CD4-positive, alpha-beta memory T cell (primary cell): Measurements from ENCODE around the gene MRPL55. TPM values are rescaled to one million over a fixed set of nuclear protein-coding genes. Genes with fewer than 3 reads are reported as not detected.
A peak's percentile ranks its signal among the peaks of the same experiment; 100 is the strongest.

Source experiments
- CTCF ChIA-PET: fragments of 350-600 bp; sonication (Branson Sonifier 250); formaldehyde crosslinking; loops from one replicate; lab custom pipeline; 2021; ENCODE audit warnings: inconsistent platforms; ENCODE audit not compliant: partially characterized antibody; lab: Charles Lee
- POLR2A ChIA-PET: fragments of 350-600 bp; sonication (Branson Sonifier 250); formaldehyde crosslinking; loops from one replicate; lab custom pipeline; 2021; ENCODE audit not compliant: partially characterized antibody; lab: Charles Lee
- DNase-seq, 5 donors: peaks; one replicate each; pipeline versions ENCODE4 v3.0.0 to v3.0.0-alpha.2; 2020 to 2022; ENCODE audit warnings: mixed read lengths in 1 of 5
- H3K27ac ChIP-seq: one replicate; pipeline ENCODE4 v1.7.0; 2013; ENCODE audit warnings: low read depth, low read length
- H3K27me3 ChIP-seq: 2 replicates; pipeline ENCODE4 v1.7.0; 2013; ENCODE audit warnings: mild to moderate bottlenecking, low read length, moderate library complexity; ENCODE audit not compliant: insufficient read depth
- H3K36me3 ChIP-seq: 2 replicates; pipeline ENCODE4 v1.7.0; 2013; ENCODE audit warnings: mild to moderate bottlenecking, low read length, moderate library complexity; ENCODE audit not compliant: insufficient read depth
- H3K4me1 ChIP-seq: 2 replicates; pipeline ENCODE4 v1.7.0; 2013; ENCODE audit warnings: mild to moderate bottlenecking, low read length, moderate library complexity; ENCODE audit not compliant: insufficient read depth
- H3K4me3 ChIP-seq, 2 donors: one replicate each; pipeline ENCODE4 v1.7.0; 2013; ENCODE audit warnings: low read length in 2 of 2, mild to moderate bottlenecking in 1 of 2
- H3K9me3 ChIP-seq, 2 donors: one replicate each; pipeline ENCODE4 v1.7.0; 2013; ENCODE audit warnings: low read length in 2 of 2, control low read depth in 1 of 2; ENCODE audit not compliant: control insufficient read depth in 1 of 2
- H3K27ac Mint-ChIP-seq, 7 donors: one replicate each; pipeline ENCODE4 v1.8.0; 2020 to 2021; ENCODE audit warnings: mixed read lengths in 7 of 7, mild to moderate bottlenecking in 6 of 7, inconsistent platforms in 3 of 7, moderate library complexity in 3 of 7
- H3K27me3 Mint-ChIP-seq, 2 donors: one replicate each; pipeline ENCODE4 v1.8.0; 2020 to 2021; ENCODE audit warnings: mixed read lengths in 2 of 2
- H3K36me3 Mint-ChIP-seq, 2 donors: one replicate each; pipeline ENCODE4 v1.8.0; 2020 to 2021; ENCODE audit warnings: mixed read lengths in 2 of 2, inconsistent platforms in 1 of 2, mild to moderate bottlenecking in 1 of 2
- H3K4me1 Mint-ChIP-seq, 4 donors: one replicate each; pipeline ENCODE4 v1.8.0; 2020 to 2021; ENCODE audit warnings: mixed read lengths in 4 of 4, mild to moderate bottlenecking in 1 of 4
- H3K4me3 Mint-ChIP-seq, 8 donors: one replicate each; pipeline ENCODE4 v1.8.0; 2020 to 2021; ENCODE audit warnings: mixed read lengths in 8 of 8, mild to moderate bottlenecking in 7 of 8, moderate library complexity in 6 of 8, inconsistent platforms in 3 of 8
- H3K9me3 Mint-ChIP-seq, 8 donors: one replicate each; pipeline ENCODE4 v1.8.0; 2020 to 2021; ENCODE audit warnings: mixed read lengths in 8 of 8, mild to moderate bottlenecking in 5 of 8, inconsistent platforms in 3 of 8, moderate library complexity in 1 of 8
- intact Hi-C: fragments of 100-400 bp; cut with micrococcal nuclease; formaldehyde crosslinking; loops from one replicate; pipeline ENCODE4 v1.15.1; 2023
- polyA plus RNA-seq, 2 donors: library from polyadenylated mRNA; unstranded; fragments of 300-500 nt; fragmentation: Illumina TruSeq; gene quantifications; one replicate each; pipeline ENCODE4 v1.2.3, GENCODE V29; 2021
- total RNA-seq, 2 experiments: library from RNA; stranded (reverse); gene quantifications; one replicate each; pipeline ENCODE4 v1.2.3, GENCODE V29; 2021

MRPL55 gene
- total and polyA plus RNA-seq, 4 experiments from 2014 or later: 57.8 to 157 (median 86.5) TPM

- intact Hi-C loops: no loop called here
- H3K36me3 Mint-ChIP-seq: peaks cover 0 to 2% of the 10 kb centered on the region in 2 donors
- CTCF ChIA-PET: no interaction called here
- Histone ChIP-seq H3K4me3 (no peak overlapping the region), H3K4me1 (no peaks in the 10 kb centered on the region), H3K27me3 (no peaks in the 10 kb centered on the region), H3K9me3 (no peaks in the 10 kb centered on the region), H3K27ac (no peak overlapping the region), H3K36me3 (peaks cover 25% of the 10 kb centered on the region)
- no peak overlapping the region for H3K4me3 Mint-ChIP-seq
- POLR2A ChIA-PET: interaction anchor here (1.2 to 2.5 kb wide), 3 partner anchors 8 to 14 kb away, joined by 3 to 20 read pairs (median 12); partner anchors contain the start of genes GUK1 and IBA57
- H3K27me3 Mint-ChIP-seq: no peaks in the 10 kb centered on the region
- peak in 1 of 5 donors; percentile 29 for DNase-seq
- peaks cover 0 to 4% (median under 1%) of the 10 kb centered on the region in 4 donors for H3K4me1 Mint-ChIP-seq
- no peaks in the 10 kb centered on the region for H3K9me3 Mint-ChIP-seq
- peak overlapping the region in 5 of 7 donors; percentile 18 to 80 (median 78) for H3K27ac Mint-ChIP-seq
Observed at GRCh38 chr1:228151180-228151925, 42.3 kb upstream of the MRPL55 start.

GRCh38 chr1:228150461-228151179 is 41.5 kb upstream of the MRPL55 start:
- Histone ChIP-seq H3K9me3 (no peaks in the 10 kb centered on the region), H3K4me3 (no peak overlapping the region), H3K36me3 (peaks cover 32% of the 10 kb centered on the region), H3K27ac (no peak overlapping the region), H3K27me3 (no peaks in the 10 kb centered on the region), H3K4me1 (peaks cover under 1% of the 10 kb centered on the region)
- H3K9me3 Mint-ChIP-seq: no peaks in the 10 kb centered on the region
- intact Hi-C loops: no loop called here
- peaks cover 0 to 3% of the 10 kb centered on the region in 2 donors for H3K36me3 Mint-ChIP-seq
- H3K27me3 Mint-ChIP-seq: no peaks in the 10 kb centered on the region
- H3K4me1 Mint-ChIP-seq: peaks cover 0 to 4% (median 1%) of the 10 kb centered on the region in 4 donors
- ChIA-PET POLR2A (interaction anchor here (2.5 kb wide), 1 partner anchor 9 kb away, joined by 20 read pairs; the partner anchor contains the start of gene GUK1), CTCF (no interaction called here)
- no peak overlapping the region for H3K4me3 Mint-ChIP-seq
- DNase-seq: peak in 1 of 5 donors; percentile 36
- H3K27ac Mint-ChIP-seq: peak overlapping the region in 1 of 7 donors; percentile 35

- ChIA-PET CTCF (no interaction called here), POLR2A (interaction anchor here (1.3 kb wide), 1 partner anchor 9 kb away, joined by 5 read pairs; the partner anchor contains the start of gene GUK1)
- no peak overlapping the region for H3K27ac Mint-ChIP-seq
- DNase-seq: peak in 1 of 5 donors; percentile 25
- H3K9me3 ChIP-seq: no peaks in the 10 kb centered on the region
- H3K36me3 Mint-ChIP-seq: peaks cover 0 to 5% of the 10 kb centered on the region in 2 donors
- no peaks in the 10 kb centered on the region for H3K27me3 Mint-ChIP-seq
- peaks cover 6% of the 10 kb centered on the region for H3K4me1 ChIP-seq
- peaks cover 0 to 4% (median 2%) of the 10 kb centered on the region in 4 donors for H3K4me1 Mint-ChIP-seq
- no peaks in the 10 kb centered on the region for H3K27me3 ChIP-seq
- no peak overlapping the region for H3K27ac ChIP-seq
- H3K4me3 Mint-ChIP-seq: no peak overlapping the region
- H3K4me3 ChIP-seq: no peak overlapping the region
- H3K36me3 ChIP-seq: peaks cover 36% of the 10 kb centered on the region
- no peaks in the 10 kb centered on the region for H3K9me3 Mint-ChIP-seq
- intact Hi-C loops: no loop called here
Observed at GRCh38 chr1:228150120-228150460, 41.0 kb upstream of the MRPL55 start.

DNA sequence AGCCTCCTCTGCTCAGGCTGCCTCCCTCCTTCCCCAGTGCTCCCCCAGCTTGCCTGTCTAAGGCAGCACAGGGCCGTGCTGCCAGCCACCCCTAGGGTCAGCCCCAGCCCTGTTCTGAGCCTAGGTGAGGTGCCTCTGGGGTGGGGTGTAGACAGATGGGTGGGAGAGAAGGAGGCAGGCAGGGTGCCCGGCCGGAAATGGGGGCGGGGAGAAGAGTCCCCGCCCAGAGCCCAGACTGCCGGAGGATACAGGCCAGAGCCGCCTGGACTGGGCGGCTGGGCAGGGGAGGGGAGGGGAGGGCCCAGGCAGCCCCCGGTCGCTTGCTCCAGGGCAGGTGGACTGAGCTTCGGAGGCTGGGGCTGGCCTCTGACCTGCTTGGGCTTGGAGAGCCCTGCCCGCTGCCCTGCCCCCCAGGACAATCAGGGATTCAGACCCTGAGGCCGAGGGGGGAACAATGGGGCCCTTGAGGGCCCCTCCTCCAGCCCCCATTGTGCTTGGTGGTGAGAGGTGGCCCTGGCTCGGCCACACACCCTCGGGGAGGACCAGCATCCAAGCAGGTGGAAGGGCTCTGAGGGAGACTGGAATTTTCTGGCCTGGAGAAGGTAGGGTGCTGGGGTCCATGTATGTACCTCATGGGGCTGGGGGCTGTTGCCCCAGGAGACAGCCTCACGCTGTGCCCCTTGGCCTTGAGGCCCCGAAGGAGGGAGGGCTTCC is 40.5 kb upstream of the MRPL55 start, which contains the start of gene GJC2:
Gene GJC2, plus strand, starts transcription at position 525 of the 714 bp plus-strand sequence. CDS start 7,829 bp downstream, outside the sequence.
- intact Hi-C loops: no loop called here
- no peaks in the 10 kb centered on the region for H3K9me3 ChIP-seq
- no peaks in the 10 kb centered on the region for H3K9me3 Mint-ChIP-seq
- no peaks in the 10 kb centered on the region for H3K27me3 ChIP-seq
- H3K4me1 ChIP-seq: peaks cover 10% of the 10 kb centered on the region
- peak in 1 of 5 donors; percentile 28 for DNase-seq
- H3K36me3 ChIP-seq: peaks cover 36% of the 10 kb centered on the region
- ChIA-PET POLR2A (interaction anchor here (1.3 to 2.0 kb wide), 2 partner anchors 9 to 15 kb away, joined by 5 to 7 read pairs; partner anchors contain the start of gene GUK1), CTCF (no interaction called here)
- no peak within 1 kb of the TSS for H3K4me3 ChIP-seq
- no peaks in the 10 kb centered on the region for H3K27me3 Mint-ChIP-seq
- peaks cover 0 to 8% of the 10 kb centered on the region in 2 donors for H3K36me3 Mint-ChIP-seq
- H3K27ac Mint-ChIP-seq: peak within 1 kb of the TSS in 1 of 7 donors; percentile 35
- H3K4me3 Mint-ChIP-seq: no peak within 1 kb of the TSS
- H3K4me1 Mint-ChIP-seq: peaks cover 0 to 9% (median 3%) of the 10 kb centered on the region in 4 donors
- H3K27ac ChIP-seq: no peak within 1 kb of the TSS

DNA sequence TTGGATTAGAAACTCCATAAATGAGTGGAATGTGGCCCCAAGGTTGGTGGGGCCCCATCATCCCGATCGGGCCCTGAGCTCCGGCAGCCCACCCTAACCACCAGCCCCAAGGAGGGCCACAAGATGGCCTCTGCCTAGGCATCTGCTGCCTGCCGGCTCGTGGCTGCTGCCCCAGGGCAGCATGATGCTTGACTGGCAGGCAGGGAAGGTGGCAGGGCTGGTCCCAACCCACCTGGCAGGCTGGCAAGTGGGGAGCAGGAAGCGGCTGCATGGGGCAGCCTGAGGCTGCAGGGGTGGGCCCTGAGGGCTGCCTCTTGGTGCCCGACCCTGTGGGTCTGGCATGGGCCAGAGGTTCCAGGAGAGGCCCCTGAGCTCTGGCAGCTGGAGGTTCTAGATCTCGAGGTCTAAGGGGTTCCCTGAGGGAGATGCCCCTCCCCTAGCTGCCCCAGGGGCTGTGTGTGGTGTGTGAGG is 39.9 kb upstream of the MRPL55 start:
- H3K27me3 ChIP-seq: no peaks in the 10 kb centered on the region
- POLR2A ChIA-PET: interaction anchor here (1.3 to 2.0 kb wide), 2 partner anchors 8 to 16 kb away, joined by 5 to 7 read pairs; partner anchors contain the start of gene GUK1
- intact Hi-C loops: no loop called here
- H3K27ac ChIP-seq: no peak overlapping the region
- peaks cover 36% of the 10 kb centered on the region for H3K36me3 ChIP-seq
- H3K4me1 ChIP-seq: peaks cover 16% of the 10 kb centered on the region
- H3K27me3 Mint-ChIP-seq: no peaks in the 10 kb centered on the region
- H3K4me3 Mint-ChIP-seq: no peak overlapping the region
- no peak overlapping the region for H3K27ac Mint-ChIP-seq
- no peak overlapping the region for H3K4me3 ChIP-seq
- no peak for DNase-seq
- CTCF ChIA-PET: no interaction called here
- H3K4me1 Mint-ChIP-seq: peaks cover 1 to 14% (median 5%) of the 10 kb centered on the region in 4 donors
- H3K9me3 Mint-ChIP-seq: no peaks in the 10 kb centered on the region
- H3K9me3 ChIP-seq: no peaks in the 10 kb centered on the region
- peaks cover 0 to 9% of the 10 kb centered on the region in 2 donors for H3K36me3 Mint-ChIP-seq

DNA sequence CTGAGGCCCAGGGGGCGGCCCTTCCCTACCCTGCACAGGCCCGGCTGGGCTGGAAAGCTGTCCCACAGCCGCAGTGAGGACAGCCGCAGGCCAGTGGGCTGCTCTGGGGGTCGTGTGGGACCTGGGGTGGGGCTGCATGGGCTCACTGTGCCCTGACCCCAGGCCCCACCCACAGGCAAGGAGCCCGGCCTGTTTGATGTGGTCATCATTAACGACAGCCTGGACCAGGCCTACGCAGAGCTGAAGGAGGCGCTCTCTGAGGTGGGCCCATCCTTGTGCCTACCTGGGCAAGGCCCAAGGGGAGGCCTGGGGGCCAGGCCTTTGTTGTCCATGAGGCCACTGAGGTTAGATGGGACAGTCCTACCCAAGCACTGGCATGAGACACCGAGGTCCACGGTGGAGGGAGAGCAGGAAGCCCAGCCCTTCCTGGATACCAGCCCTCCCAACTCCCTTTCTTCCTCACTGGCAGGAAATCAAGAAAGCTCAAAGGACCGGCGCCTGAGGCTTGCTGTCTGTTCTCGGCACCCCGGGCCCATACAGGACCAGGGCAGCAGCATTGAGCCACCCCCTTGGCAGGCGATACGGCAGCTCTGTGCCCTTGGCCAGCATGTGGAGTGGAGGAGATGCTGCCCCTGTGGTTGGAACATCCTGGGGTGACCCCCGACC is 39.2 kb upstream of the MRPL55 start:
- H3K27me3 ChIP-seq: no peaks in the 10 kb centered on the region
- H3K4me3 ChIP-seq: no peak overlapping the region
- peaks cover 8 to 21% (median 11%) of the 10 kb centered on the region in 4 donors for H3K4me1 Mint-ChIP-seq
- H3K36me3 Mint-ChIP-seq: peaks cover 0 to 15% of the 10 kb centered on the region in 2 donors
- intact Hi-C loops: no loop called here
- H3K36me3 ChIP-seq: peaks cover 38% of the 10 kb centered on the region
- H3K9me3 Mint-ChIP-seq: no peaks in the 10 kb centered on the region
- POLR2A ChIA-PET: interaction anchor here (2.0 kb wide), 1 partner anchor 16 kb away, joined by 7 read pairs; no protein-coding TSS in a partner anchor
- DNase-seq: peak in 1 of 5 donors; percentile 22
- no peak overlapping the region for H3K27ac Mint-ChIP-seq
- CTCF ChIA-PET: no interaction called here
- no peak overlapping the region for H3K27ac ChIP-seq
- H3K4me1 ChIP-seq: peaks cover 23% of the 10 kb centered on the region
- H3K27me3 Mint-ChIP-seq: no peaks in the 10 kb centered on the region
- no peak overlapping the region for H3K4me3 Mint-ChIP-seq
- no peaks in the 10 kb centered on the region for H3K9me3 ChIP-seq
